Activated CD8-positive, alpha-beta memory T cell treated with anti-CD3 and anti-CD28 coated beads for 48 hours (primary cell): Measurements from ENCODE around the gene DDIAS.
"Not testable (repeated sequence)": the region's sequence is repeated elsewhere in the genome, so short reads cannot be mapped to it uniquely, and the experiment has no call there.

Experiments used
- DNase-seq, 3 experiments: peaks; one replicate each; pipeline ENCODE4 v3.0.0-alpha.2; 2020; ENCODE audit warnings: low read depth in 2 of 3, low spot score in 2 of 3

The DDIAS gene

GRCh38 chr11:82967381-82967780 is 65.8 kb downstream of the DDIAS start:
- no peak for DNase-seq

DNA sequence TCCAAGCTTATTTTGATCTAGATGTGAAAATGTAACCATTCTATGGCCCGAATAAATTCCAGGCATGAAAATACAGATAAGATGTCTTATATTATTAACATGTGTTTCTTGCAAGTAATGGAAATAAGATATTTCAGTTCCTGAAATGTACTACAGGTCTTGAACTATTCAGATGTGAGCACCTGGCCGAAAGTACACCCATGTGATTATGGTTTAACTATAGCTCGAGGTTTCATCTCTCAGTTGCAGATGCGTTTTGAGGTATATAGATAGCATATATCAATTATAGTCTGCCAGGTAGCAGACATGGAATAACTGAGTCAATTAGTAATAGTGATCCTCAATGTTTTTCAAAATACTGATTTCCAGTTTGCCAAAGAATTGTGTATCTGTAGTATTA is 68.3 kb downstream of the DDIAS start:
- no peak for DNase-seq

DNA sequence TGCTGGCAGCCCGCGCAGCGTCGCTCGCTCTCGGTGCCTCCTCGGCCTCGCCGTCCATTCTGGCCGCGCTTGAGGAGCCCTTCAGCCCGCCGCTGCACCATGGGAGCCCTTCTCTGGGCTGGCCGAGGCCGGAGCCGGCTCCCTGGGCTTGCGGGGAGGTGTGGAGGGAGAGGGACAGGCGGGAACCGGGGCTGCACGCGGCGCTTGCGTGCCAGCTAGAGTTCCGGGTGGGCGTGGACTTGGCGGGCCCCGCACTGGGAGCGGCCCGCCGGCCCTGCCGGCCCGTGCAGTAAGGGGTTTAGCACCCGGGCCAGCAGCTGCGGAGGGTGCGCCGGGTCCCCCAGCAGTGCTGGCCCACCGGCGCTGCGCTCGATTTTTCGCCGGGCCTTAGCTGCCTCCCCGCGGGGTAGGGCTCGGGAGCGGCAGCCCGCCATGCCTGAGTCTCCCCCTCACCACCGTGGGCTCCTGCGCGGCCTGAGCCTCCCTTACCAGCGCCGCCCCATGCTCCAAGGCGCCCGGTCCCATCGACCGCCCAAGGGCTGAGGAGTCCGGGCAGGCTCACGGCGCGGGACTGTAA is 69.1 kb downstream of the DDIAS start:
- not testable (repeated sequence) for DNase-seq

DNA sequence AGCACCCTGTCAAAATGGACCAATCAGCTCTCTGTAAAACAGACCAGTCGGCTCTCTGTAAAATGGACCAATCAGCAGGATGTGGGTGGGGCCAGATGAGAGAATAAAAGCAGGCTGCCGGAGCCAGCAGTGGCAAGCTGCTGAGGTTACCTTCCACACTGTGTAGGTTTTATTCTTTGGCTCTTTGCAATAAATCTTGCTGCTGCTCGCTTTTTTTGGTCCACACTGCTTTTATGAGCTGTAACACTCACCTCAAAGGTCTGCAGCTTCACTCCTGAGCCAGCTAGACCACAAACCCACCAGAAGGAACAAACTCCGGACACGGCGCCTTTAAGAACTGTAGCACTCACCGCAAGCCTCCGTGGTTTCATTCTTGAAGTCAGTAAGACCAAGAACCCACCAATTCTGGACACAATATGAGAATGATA is 70.0 kb downstream of the DDIAS start:
- not testable (repeated sequence) for DNase-seq

DNA sequence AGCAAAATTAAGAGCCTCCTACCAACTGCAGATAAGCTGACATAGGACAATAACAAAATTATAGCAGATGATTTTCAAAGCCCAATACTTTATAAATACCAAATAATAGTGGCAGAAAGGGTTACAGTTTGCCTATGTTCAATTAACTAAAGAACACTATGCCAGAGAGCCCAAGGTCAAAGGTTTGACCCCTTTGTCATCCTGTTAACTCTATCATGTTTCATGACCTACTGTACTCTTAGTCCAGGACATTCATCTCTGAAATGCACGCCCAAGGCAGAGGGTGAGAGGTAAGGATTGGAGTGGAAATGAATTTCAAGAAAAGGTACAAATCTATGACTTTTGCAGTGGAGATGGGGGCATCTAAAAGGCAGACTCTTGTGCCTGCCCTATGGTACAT is 70.6 kb downstream of the DDIAS start:
- no peak for DNase-seq

GRCh38 chr11:82974135-82974534 is 72.6 kb downstream of the DDIAS start:
- DNase-seq: no peak

GRCh38 chr11:82974851-82975250 is 73.3 kb downstream of the DDIAS start:
- DNase-seq: no peak

- DNase-seq: no peak
Observed at GRCh38 chr11:82975882-82976281, 74.3 kb downstream of the DDIAS start.

DNA sequence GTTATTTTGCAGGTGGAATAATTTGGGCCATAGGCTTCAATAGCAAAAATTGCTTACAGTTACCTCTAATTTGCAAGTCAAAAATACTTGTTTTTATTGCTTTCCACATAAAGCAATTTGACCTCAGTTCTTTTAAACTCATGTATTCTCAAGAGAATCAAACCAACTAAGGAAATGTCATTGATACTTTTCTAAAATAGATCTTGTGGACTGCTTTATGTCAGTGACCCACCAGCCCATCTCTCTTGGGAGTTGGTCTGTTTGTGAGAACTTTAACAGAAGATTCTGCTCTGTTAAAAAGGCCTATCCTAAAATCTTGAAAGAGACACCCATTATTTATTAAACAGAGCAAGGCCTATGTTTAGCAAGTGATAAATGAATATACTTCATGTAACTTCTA is 75.2 kb downstream of the DDIAS start:
- no peak for DNase-seq

GRCh38 chr11:82978422-82979099 is 77.0 kb downstream of the DDIAS start:
- no peak for DNase-seq

DNA sequence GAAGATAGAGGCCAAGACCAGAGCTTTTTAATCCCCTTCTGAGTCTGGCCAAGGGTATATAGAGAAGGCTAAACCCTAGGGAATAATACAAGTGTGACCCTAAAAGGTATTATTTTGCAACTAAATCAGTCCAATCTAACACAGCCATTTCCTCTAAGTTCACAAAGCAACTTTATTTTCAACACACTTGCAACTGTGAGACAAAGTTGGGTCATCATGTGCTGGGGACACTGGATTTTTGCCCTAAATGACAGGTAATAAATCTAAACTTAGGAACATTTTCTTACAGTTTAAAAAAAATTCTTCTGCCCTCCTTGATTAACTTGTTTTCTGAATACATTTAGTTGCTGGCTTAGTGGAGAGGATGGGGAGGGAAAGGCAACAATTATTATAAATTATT is 78.3 kb downstream of the DDIAS start:
- DNase-seq: no peak

GRCh38 chr11:82980292-82980691 is 78.8 kb downstream of the DDIAS start:
- DNase-seq: no peak

DNA sequence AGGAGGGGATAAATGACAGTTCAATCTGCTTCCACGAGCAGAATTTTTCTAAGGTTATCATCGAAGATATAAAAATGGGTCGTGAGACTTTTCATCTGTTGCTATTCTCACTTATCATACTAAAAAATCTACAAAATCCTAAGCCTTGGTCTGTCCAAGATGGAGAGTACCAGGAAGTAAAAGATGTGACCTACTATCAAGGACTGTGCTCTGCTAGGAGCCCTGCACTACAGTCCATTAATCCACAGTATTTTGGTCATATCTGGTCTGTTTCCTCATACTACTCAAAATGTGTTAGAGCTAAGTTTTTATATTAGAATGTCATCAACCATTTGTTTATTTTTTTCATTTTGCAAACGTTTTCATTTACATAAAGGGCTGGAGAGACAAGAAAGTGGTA is 79.4 kb downstream of the DDIAS start:
- DNase-seq: no peak

GRCh38 chr11:82981852-82982251 is 80.3 kb downstream of the DDIAS start:
- no peak for DNase-seq
